NCI-H2107 (cell line): ENCODE data around the gene IL15.
"Not testable (repeated sequence)": the region's sequence is repeated elsewhere in the genome, so short reads cannot be mapped to it uniquely, and the experiment has no call there.

Experiments used
- DNase-seq: peaks from one replicate; lab custom pipeline; 2025; lab: John Stamatoyannopoulos, UW

Gene IL15

GRCh38 chr4:141705048-141705746 is 68.8 kb downstream of the IL15 start:
- DNase-seq, result no peak

- DNase-seq, result no peak
These were observed 69.5 kb downstream of the IL15 start for GRCh38 chr4:141705747-141706377.

GRCh38 chr4:141706445-141706844 is 70.1 kb downstream of the IL15 start:
- DNase-seq, result no peak

GRCh38 chr4:141711211-141711610 is 74.8 kb downstream of the IL15 start:
- DNase-seq, result no peak

- no peak for DNase-seq
These were observed 76.8 kb downstream of the IL15 start for GRCh38 chr4:141713185-141713584.

- no peak for DNase-seq
These were observed 77.5 kb downstream of the IL15 start for GRCh38 chr4:141713771-141714445.

- no peak for DNase-seq
These were observed 83.2 kb downstream of the IL15 start for GRCh38 chr4:141719585-141719984.

GRCh38 chr4:141721174-141721573 is 84.8 kb downstream of the IL15 start:
- DNase-seq, result no peak

- no peak for DNase-seq
These were observed 88.3 kb downstream of the IL15 start for GRCh38 chr4:141724646-141725045.

GRCh38 chr4:141727420-141727819 is 91.0 kb downstream of the IL15 start:
- DNase-seq, result no peak

- no peak for DNase-seq
These were observed 94.4 kb downstream of the IL15 start for GRCh38 chr4:141730805-141731204.

- no peak for DNase-seq
These were observed 95.1 kb downstream of the IL15 start for GRCh38 chr4:141731481-141731880.

- DNase-seq, result no peak
These were observed 103.3 kb downstream of the IL15 start for GRCh38 chr4:141739636-141740035.

- DNase-seq, result no peak
These were observed 109.6 kb downstream of the IL15 start for GRCh38 chr4:141746026-141746425.

- not testable (repeated sequence) for DNase-seq
These were observed 115.4 kb downstream of the IL15 start for GRCh38 chr4:141751806-141752205.

- no peak for DNase-seq
These were observed 120.9 kb downstream of the IL15 start for GRCh38 chr4:141757287-141757686.

- no peak for DNase-seq
These were observed 123.5 kb downstream of the IL15 start for GRCh38 chr4:141759796-141760425.

- no peak for DNase-seq
These were observed 125.5 kb downstream of the IL15 start for GRCh38 chr4:141761926-141762325.

- no peak for DNase-seq
These were observed 127.0 kb downstream of the IL15 start for GRCh38 chr4:141763374-141763773.

GRCh38 chr4:141768954-141769353 is 132.6 kb downstream of the IL15 start:
- DNase-seq, result no peak

GRCh38 chr4:141771889-141772830 is 135.8 kb downstream of the IL15 start:
- DNase-seq, result no peak

GRCh38 chr4:141772838-141773237 is 136.5 kb downstream of the IL15 start:
- DNase-seq, result no peak
